ENCODE measurements around the gene SAMD14.
A peak's percentile ranks its signal among the peaks of the same experiment; 100 is the strongest.

SAMD14 gene

GRCh38 chr17:50088952-50089825 is 40.8 kb downstream of the SAMD14 start:
- Mint-ChIP-seq H3K27me3 (no peaks in the 10 kb centered on the region), H3K9me3 (no peaks in the 10 kb centered on the region), H3K4me3 (no peak overlapping the region), H3K4me1 (no peaks in the 10 kb centered on the region), H3K36me3 (no peaks in the 10 kb centered on the region), H3K27ac (no peak overlapping the region)
- DNase-seq (ENCODE audit: low spot score in 2 of 2): no peak
- ATAC-seq (ENCODE audit: low read depth): no peak

DNA sequence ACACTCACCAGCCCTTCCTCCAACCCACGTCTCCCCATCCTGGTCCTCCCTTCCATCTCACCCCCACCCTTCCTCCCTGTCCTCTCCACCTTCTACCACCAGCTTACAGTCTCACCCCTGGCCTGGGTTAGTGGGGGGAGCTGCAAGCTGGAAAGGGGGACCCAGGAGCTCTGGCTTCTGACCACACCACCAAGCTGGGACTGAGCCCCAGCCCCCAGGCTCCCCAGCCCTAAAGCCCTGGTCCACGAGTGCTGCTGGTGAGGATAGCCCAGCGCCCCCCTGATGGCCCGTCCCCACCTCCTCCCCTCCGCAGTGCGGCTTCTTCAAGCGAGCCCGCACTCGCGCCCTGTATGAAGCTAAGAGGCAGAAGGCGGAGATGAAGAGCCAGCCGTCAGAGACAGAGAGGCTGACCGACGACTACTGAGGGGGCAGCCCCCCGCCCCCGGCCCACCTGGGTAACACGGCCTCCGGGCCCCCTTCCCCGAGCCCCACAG is 42.0 kb downstream of the SAMD14 start:
- DNase-seq (ENCODE audit: low spot score in 2 of 2) (no peak), ATAC-seq (ENCODE audit: low read depth) (no peak)
- no peaks in the 10 kb centered on the region for H3K9me3 Mint-ChIP-seq
- H3K27ac Mint-ChIP-seq: no peak overlapping the region
- H3K36me3 Mint-ChIP-seq: no peaks in the 10 kb centered on the region
- no peaks in the 10 kb centered on the region for H3K27me3 Mint-ChIP-seq
- no peak overlapping the region for H3K4me3 Mint-ChIP-seq
- no peaks in the 10 kb centered on the region for H3K4me1 Mint-ChIP-seq

DNA sequence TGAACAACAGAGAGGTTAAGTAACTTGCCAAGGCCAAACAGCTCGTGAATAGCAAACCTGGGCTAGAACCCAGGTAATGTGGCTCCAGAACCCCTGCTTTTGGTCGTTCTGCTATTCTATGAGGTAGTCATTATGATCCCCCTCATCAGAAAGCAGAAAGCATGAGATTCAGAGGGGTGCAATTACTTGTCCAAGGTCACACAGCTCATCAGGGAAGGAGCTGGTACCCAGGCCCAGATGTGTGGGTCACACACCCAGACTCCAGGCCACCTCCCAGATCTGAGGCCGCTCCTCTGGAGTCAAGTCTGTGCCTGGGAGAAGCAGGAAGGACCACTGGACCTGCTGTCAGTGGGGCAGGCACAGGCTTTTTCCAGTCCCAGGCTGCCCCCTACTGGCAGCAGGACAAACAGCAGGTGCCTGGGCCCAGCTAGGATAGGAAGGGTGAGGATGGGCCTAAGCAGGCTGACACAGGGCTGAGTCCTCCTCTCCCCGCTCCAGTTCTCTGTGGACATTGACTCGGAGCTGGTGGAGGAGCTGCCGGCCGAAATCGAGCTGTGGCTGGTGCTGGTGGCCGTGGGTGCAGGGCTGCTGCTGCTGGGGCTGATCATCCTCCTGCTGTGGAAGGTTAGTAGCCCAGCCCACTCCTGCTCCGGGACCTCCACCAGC is 42.6 kb downstream of the SAMD14 start:
- Mint-ChIP-seq H3K27me3 (no peaks in the 10 kb centered on the region), H3K27ac (no peak overlapping the region), H3K9me3 (no peaks in the 10 kb centered on the region), H3K36me3 (no peaks in the 10 kb centered on the region), H3K4me3 (no peak overlapping the region), H3K4me1 (no peaks in the 10 kb centered on the region)
- peak; percentile 72 to 82 for DNase-seq (ENCODE audit: low spot score in 2 of 2)
- ATAC-seq (ENCODE audit: low read depth): peak; percentile 95

- no peak for DNase-seq (ENCODE audit: low spot score in 2 of 2)
- no peak for ATAC-seq (ENCODE audit: low read depth)
- Mint-ChIP-seq H3K4me3 (no peak overlapping the region), H3K27me3 (no peaks in the 10 kb centered on the region), H3K36me3 (peaks cover 3% of the 10 kb centered on the region), H3K27ac (no peak overlapping the region), H3K4me1 (peaks cover 24% of the 10 kb centered on the region), H3K9me3 (no peaks in the 10 kb centered on the region)
Observed at GRCh38 chr17:50081757-50082156, 48.2 kb downstream of the SAMD14 start.

- Mint-ChIP-seq H3K4me1 (peaks cover 24% of the 10 kb centered on the region), H3K4me3 (peak overlapping the region; percentile 16), H3K27me3 (no peaks in the 10 kb centered on the region), H3K36me3 (peaks cover 3% of the 10 kb centered on the region), H3K9me3 (no peaks in the 10 kb centered on the region), H3K27ac (peak overlapping the region; percentile 75)
- DNase-seq (ENCODE audit: low spot score in 2 of 2) (no peak), ATAC-seq (ENCODE audit: low read depth) (peak; percentile 70)
Observed at GRCh38 chr17:50080827-50081226, 49.1 kb downstream of the SAMD14 start.

DNA sequence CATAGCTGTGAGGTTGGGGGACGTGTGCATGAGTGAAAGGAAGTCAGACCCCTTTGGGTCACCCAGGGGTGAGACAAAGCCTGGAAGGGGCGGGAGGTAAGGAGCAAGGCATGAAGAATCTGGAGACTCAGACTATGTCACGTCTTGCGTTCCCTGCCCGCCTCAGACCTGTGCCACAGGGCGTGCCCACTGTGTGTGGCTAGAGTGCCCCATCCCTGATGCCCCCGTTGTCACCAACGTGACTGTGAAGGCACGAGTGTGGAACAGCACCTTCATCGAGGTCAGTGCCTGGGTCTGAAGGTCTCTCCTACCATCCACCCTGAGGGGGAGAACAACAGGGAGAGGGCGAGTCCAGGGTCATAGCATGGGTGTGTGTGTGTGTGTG is 49.9 kb downstream of the SAMD14 start:
- Mint-ChIP-seq H3K27ac (peak overlapping the region; percentile 75), H3K36me3 (peaks cover 3% of the 10 kb centered on the region), H3K9me3 (no peaks in the 10 kb centered on the region), H3K27me3 (no peaks in the 10 kb centered on the region), H3K4me1 (peaks cover 24% of the 10 kb centered on the region), H3K4me3 (no peak overlapping the region)
- ATAC-seq (ENCODE audit: low read depth) (no peak), DNase-seq (ENCODE audit: low spot score in 2 of 2) (no peak)

- DNase-seq (ENCODE audit: low spot score in 2 of 2): peak in 1 of 2 donors; percentile 54
- peak; percentile 71 for ATAC-seq (ENCODE audit: low read depth)
- Mint-ChIP-seq H3K4me3 (peak overlapping the region; percentile 31), H3K36me3 (peaks cover 3% of the 10 kb centered on the region), H3K4me1 (peaks cover 24% of the 10 kb centered on the region), H3K27ac (peak overlapping the region; percentile 75), H3K27me3 (no peaks in the 10 kb centered on the region), H3K9me3 (no peaks in the 10 kb centered on the region)
Observed at GRCh38 chr17:50079334-50080095, 50.4 kb downstream of the SAMD14 start.

GRCh38 chr17:50078430-50078829 is 51.5 kb downstream of the SAMD14 start:
- Mint-ChIP-seq H3K9me3 (no peaks in the 10 kb centered on the region), H3K4me1 (peaks cover 24% of the 10 kb centered on the region), H3K27ac (no peak overlapping the region), H3K36me3 (peaks cover 5% of the 10 kb centered on the region), H3K4me3 (no peak overlapping the region), H3K27me3 (no peaks in the 10 kb centered on the region)
- ATAC-seq (ENCODE audit: low read depth): no peak
- DNase-seq (ENCODE audit: low spot score in 2 of 2): no peak

- Mint-ChIP-seq H3K27ac (no peak overlapping the region), H3K9me3 (no peaks in the 10 kb centered on the region), H3K27me3 (no peaks in the 10 kb centered on the region), H3K4me1 (peaks cover 28% of the 10 kb centered on the region), H3K4me3 (no peak overlapping the region), H3K36me3 (peaks cover 10% of the 10 kb centered on the region)
- DNase-seq (ENCODE audit: low spot score in 2 of 2) (no peak), ATAC-seq (ENCODE audit: low read depth) (no peak)
Observed at GRCh38 chr17:50076591-50077235, 53.2 kb downstream of the SAMD14 start.

DNA sequence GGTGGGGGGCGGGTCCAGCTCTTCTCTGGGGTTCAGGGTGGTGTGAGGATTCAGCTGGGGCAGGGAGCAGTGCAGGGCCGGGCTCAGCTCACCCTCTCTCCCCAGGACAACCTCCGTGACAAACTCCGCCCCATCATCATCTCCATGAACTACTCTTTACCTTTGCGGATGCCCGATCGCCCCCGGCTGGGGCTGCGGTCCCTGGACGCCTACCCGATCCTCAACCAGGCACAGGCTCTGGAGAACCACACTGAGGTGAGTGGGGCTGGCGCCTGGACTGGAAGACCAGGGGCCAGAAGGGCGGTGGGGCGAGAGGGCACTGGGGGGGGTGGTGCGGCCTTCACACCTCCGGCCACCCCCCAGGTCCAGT is 53.8 kb downstream of the SAMD14 start:
- Mint-ChIP-seq H3K9me3 (no peaks in the 10 kb centered on the region), H3K4me1 (peaks cover 23% of the 10 kb centered on the region), H3K27me3 (no peaks in the 10 kb centered on the region), H3K36me3 (peaks cover 15% of the 10 kb centered on the region), H3K4me3 (no peak overlapping the region), H3K27ac (no peak overlapping the region)
- no peak for ATAC-seq (ENCODE audit: low read depth)
- DNase-seq (ENCODE audit: low spot score in 2 of 2): no peak

DNA sequence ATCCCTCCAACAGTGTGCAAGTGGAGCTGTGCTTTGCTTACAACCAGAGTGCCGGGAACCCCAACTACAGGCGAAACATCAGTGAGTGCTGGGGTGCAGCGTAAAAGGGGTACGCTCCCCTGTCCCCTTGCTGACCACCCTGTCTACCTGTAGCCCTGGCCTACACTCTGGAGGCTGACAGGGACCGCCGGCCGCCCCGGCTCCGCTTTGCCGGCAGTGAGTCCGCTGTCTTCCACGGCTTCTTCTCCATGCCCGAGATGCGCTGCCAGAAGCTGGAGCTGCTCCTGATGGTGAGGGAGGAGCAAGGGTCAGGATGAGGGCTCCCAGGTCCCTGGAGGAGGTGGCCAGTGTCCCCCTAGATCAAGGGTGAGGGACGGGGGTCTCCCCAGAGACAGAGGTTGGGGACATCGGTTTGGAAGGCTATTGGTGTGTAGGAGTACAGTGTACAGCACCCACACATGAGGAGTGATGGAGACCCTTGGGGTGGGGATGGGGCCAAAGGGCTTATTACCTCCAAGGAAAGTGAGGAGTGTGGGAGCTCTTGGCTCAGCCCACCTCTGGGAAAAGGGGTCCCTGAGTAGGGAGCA is 54.4 kb downstream of the SAMD14 start:
- ATAC-seq (ENCODE audit: low read depth) (no peak), DNase-seq (ENCODE audit: low spot score in 2 of 2) (no peak)
- Mint-ChIP-seq H3K27ac (no peak overlapping the region), H3K4me3 (no peak overlapping the region), H3K27me3 (no peaks in the 10 kb centered on the region), H3K4me1 (peaks cover 16% of the 10 kb centered on the region), H3K9me3 (no peaks in the 10 kb centered on the region), H3K36me3 (peaks cover 18% of the 10 kb centered on the region)

DNA sequence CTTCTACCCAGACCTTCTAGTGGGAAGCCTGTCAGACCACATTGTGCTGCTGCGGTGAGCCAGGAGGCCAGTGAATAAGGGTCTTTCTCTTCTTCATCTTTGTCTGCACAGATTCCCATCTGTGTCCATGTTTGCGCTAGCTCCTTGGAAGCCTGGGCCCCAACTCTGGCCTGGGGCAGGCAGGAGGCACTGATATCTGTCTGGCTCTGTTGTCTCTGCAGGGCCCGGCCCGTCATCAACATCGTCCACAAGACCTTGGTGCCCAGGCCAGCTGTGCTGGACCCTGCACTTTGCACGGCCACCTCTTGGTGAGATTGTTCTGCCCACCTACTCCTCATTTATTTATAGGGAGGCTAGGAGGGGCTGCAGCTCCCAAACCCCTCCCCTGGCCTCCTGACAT is 55.7 kb downstream of the SAMD14 start:
- ATAC-seq (ENCODE audit: low read depth) (no peak), DNase-seq (ENCODE audit: low spot score in 2 of 2) (no peak)
- Mint-ChIP-seq H3K4me1 (peaks cover 4% of the 10 kb centered on the region), H3K36me3 (peaks cover 22% of the 10 kb centered on the region), H3K27ac (no peak overlapping the region), H3K9me3 (no peaks in the 10 kb centered on the region), H3K4me3 (no peak overlapping the region), H3K27me3 (no peaks in the 10 kb centered on the region)

- Mint-ChIP-seq H3K27me3 (no peaks in the 10 kb centered on the region), H3K4me1 (peaks cover 4% of the 10 kb centered on the region), H3K9me3 (no peaks in the 10 kb centered on the region), H3K27ac (no peak overlapping the region), H3K36me3 (peaks cover 19% of the 10 kb centered on the region), H3K4me3 (no peak overlapping the region)
- no peak for DNase-seq (ENCODE audit: low spot score in 2 of 2)
- ATAC-seq (ENCODE audit: low read depth): no peak
Observed at GRCh38 chr17:50072925-50073324, 57.0 kb downstream of the SAMD14 start.

Data from memory B cell (primary cell).